SK-N-SH (cell line): ENCODE data around the gene SIRT3.

Experiments used
- CTCF ChIP-seq: fragments of 200-600 bp; sonication (generic); IDR thresholded peaks from 2 replicates; pipeline ENCODE4 v1.6.1; 2017; ENCODE audit warnings: antibody characterized with exemption, mild to moderate bottlenecking, moderate library complexity
- EP300 ChIP-seq, 2 experiments: IDR thresholded peaks; 2 replicates each; pipeline versions ENCODE4 v1.4.0 to v1.6.1; 2012; ENCODE audit warnings: borderline replicate concordance in 1 of 2, low read depth in 1 of 2, low read length in 1 of 2
- POLR2AphosphoS5 ChIP-seq: IDR thresholded peaks from 2 replicates; pipeline ENCODE4 v1.6.1; 2012; ENCODE audit warnings: low read depth, low read length
- RFX5 ChIP-seq: IDR thresholded peaks from 2 replicates; pipeline ENCODE4 v1.6.1; 2012; ENCODE audit warnings: mild to moderate bottlenecking, improper control_type of control experiment, low read length
- ZBTB33 ChIP-seq: IDR thresholded peaks from 2 replicates; pipeline ENCODE4 v1.4.0; 2012; ENCODE audit warnings: low read depth, borderline replicate concordance

GRCh38 chr11:282630-283360 lies 46.7 kb upstream of the SIRT3 start:
- TF ChIP-seq CTCF (no peak), EP300 (IDR thresholded peaks at IDR 0.05; ENCODE audit: borderline replicate concordance in 1 of 2, low read depth in 1 of 2, low read length in 1 of 2) (no peak), RFX5 (no peak), POLR2AphosphoS5 (no peak), ZBTB33 (no peak)
